GM19240 (cell line): ENCODE data around the gene PPARD.
"Not testable (repeated sequence)": the region's sequence is repeated elsewhere in the genome, so short reads cannot be mapped to it uniquely, and the experiment has no call there.

Experiments used
- DNase-seq: peaks from one replicate; pipeline ENCODE4 v3.0.0; 2011; ENCODE audit warnings: low spot score; ENCODE audit not compliant: insufficient read length

The PPARD gene

DNA sequence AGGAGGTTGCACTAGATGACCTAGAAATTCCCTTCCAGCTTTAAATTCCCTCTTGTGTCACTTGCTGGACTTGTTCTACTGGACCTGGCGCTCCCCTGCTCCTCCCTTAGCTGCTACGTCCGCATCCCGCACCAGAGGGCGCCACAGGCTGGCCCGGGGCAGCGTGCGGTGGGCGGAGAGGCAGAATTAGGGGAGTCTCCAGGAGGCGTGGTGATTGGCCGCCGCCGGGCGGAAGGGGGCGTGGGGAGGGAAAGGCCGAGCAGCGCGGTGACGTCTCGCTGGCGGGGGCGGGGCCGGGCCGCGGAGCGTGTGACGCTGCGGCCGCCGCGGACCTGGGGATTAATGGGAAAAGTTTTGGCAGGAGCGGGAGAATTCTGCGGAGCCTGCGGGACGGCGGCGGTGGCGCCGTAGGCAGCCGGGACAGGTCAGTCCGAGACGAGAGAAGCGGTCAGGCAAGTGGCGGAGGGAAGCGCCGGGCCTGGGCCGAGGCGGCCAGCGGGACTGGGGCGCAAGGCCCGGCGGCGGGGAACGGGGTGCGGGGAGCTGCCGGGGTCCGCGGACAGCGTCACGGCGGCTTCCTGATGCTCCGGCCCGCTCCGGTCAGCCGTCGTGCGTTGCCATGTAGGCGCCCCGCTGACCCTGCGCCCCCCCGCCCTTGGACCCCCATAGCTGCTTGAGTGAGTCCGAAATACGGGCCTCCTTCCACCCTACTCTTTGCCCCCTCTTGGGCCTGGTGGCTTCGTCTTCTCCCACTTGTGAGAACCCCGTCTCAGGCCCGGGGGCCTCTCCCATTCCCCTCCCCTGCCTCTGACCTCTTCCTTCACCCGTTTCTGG is at the start of gene PPARD:
TSS of gene PPARD (plus strand) at position 301 of the 834 bp plus-strand sequence. CDS start 68,530 bp downstream, outside the sequence.
- DNase-seq, result peak; percentile 99

- DNase-seq, result no peak
Measured at GRCh38 chr6:35293681-35294080, 48.7 kb upstream of the PPARD start.

DNA sequence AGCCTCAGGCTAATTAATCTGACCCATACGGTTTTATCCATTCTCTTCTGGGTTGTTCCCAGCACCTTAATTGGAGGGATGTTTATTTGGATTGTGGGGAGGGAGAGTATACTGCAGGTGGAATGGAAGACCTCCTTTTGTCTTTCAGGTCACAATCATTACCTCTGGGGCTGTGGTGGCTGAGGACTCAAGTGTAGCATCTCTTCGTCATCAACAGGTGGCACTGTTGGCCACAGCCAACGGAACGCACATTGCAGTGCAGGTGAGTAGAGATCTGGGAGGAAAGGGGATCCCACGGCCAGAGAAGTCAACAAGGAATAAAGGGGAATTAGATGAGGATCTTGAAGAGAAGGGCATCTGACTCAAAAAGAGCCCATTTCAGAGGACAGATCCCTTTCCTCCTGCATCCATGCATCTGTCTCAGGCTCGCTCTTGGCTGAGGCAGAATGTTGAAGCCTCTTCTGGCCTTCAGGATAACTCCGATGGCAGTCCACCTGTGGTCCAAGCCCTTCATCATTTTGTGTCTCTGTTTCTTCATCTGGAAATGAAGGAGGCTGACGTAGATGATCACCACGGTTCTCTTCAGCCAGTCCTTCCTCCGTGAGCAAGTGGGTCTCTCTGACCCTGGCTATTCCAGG is 47.9 kb upstream of the PPARD start:
- peak; percentile 45 for DNase-seq

DNA sequence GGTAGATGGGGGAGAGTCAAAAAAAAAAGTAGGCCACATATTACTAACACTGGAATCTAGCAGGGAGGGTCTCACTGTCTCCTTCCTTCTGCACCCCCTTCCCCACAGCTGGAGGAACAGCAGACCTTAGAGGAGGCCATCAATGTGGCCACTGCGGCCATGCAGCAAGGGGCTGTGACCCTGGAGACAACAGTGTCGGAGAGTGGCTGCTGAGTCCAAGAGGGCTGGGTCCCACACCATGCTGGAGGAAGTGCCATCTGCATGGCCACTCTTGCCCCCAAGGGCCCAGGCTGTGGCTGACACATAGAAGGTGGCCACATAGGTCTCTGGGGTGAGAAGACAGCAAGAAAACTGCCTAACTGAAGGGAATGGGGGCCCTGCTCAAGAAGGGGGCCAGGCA is 47.3 kb upstream of the PPARD start:
- no peak for DNase-seq

DNA sequence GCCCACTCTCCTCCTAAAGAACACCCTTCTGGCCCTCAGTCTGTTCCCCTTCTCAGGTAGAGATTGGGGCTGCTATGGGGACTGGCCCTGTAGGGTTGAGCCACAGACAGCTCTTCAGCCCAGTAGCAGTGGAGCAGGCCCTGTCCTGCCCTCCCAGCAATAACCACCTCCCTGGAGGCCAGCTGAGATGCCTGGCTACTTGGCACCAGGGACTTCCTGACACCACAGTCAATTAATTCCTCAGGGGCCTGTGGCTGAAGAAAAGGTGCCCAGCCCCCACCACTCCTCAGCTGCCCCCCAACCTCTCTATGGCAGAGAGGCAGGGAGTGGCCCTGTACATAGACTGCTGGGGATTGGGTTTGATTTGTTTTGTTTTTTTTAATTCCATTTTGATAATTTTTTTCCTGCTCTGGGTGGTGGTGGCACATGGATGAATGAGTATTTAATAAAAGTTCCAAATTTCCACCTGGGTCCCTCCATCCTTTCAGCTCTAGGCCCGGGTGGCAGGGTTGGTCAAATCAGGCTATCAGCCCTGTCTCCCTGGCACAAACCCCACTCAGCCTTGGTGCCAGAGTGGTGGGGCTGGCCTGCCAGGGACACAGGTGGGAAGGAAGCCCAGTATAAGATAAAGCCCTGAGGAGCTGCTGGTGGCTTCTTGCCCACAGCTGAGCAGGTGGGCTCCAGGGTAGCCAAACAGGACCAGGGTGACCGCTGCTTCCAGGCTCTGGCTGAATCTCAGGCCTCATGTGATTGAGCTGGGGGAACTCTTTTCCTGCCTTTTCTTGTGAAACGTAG is 46.6 kb upstream of the PPARD start:
- no peak for DNase-seq

DNA sequence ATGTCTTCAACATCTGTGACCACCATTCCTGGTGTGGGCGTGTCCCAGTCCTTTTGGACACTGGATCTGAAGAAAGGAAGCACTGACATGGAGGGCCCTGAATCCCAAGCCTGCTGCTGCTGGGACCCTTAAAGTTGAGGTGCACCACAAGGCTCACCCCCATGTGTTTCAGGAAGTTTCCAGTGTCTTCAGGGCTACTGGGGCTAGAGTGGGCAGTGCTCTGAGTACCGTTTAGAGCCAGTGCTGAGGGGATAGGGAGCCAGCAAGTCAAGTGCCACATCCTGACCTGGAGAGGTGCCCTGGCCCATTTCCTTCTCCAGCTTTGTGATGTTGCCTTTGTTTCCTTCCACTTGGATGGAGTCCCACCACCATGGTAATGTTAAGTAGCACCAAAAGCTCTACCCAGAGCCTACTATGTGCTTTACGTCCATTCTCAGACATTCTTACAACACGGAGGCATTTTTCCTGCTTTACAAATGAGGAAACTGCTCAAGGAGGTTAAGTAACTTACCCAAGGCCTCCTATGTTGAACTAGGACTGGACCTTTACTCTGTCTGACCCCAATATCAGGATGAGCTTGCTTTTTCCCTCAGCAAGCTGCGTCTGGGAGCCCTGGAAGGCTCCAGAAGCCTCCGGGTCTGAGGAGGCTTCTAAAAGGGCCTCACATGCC is 45.3 kb upstream of the PPARD start:
- DNase-seq, result no peak

- peak; percentile 94 for DNase-seq
Measured at GRCh38 chr6:35297601-35298481, 44.5 kb upstream of the PPARD start, which contains the start of gene DEF6. DEF6 (plus strand) TSS chr6:35297818; CDS start chr6:35297857, 39 bp downstream.

- no peak for DNase-seq
Measured at GRCh38 chr6:35298625-35299140, 43.7 kb upstream of the PPARD start.

- no peak for DNase-seq
Measured at GRCh38 chr6:35299674-35300073, 42.7 kb upstream of the PPARD start.

DNA sequence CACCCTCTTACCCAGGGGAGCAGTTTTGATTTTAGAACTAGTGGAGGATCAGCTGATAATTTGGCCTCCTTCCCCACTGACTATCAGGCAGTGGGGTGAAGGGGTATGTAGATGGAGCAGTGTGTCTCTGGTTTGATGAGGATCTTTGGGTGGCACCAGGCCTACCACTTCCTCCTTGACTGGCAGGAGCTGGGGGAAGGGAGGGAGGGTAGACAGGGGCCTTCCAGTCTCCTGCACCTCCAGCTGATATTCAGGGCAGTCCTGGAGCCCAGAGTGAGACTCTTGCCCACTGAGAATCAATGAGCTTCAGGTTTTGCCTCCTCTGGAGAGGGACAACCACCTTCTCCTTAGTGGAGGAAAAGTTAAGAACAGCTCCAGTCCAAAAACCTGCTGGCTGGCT is 41.5 kb upstream of the PPARD start:
- no peak for DNase-seq

DNA sequence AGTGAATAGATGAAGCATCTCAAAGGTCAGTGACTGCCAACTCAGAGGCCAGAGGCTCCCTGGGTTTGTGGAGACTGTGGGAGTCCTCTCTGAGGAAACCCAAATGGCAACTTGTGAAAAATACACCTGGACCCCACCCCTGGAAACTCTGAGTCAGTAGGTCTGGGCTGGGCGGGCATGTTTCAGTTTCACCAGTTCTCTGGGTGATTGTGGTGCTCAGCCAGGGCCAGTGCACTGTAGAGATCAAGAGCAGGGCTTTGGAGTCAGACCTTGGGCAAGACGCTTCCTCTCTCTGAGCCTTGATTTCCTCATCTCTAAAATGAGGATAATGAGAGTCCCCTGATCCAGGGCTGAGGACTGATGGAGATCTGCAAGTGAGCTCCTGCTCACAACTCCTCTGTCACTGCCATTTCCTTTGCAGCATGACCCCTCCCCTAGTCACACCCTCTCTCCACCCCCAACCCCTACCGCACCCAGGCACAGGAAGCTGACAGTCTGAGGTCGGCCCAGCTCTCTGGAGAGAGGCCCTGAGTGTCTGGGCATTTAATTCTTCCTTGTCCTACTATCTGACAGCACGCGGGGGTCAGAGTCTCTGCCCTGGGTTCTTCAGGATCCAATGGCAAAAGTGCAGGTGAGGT is 39.6 kb upstream of the PPARD start:
- peak; percentile 78 for DNase-seq

DNA sequence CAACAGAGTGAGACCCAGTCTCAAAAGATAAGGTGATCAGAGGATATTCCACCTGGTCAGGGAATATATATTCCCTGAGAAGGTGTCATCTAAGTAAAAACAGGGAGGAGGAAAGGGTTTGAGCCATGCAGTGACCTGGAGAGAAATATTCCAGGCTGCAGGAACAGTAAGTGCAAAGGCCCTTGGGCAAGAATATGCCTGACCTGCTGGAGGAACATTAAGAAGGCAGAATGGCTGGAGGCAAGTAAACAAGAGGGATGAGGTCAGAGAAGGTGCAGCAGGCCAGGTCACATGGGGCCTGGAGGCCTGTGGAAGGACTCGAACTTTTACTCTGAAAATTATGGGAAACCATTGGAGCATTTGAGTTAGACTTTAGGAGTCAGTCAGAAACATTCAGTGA is 38.1 kb upstream of the PPARD start:
- no peak for DNase-seq

GRCh38 chr6:35305117-35305516 is 37.2 kb upstream of the PPARD start:
- DNase-seq, result no peak

DNA sequence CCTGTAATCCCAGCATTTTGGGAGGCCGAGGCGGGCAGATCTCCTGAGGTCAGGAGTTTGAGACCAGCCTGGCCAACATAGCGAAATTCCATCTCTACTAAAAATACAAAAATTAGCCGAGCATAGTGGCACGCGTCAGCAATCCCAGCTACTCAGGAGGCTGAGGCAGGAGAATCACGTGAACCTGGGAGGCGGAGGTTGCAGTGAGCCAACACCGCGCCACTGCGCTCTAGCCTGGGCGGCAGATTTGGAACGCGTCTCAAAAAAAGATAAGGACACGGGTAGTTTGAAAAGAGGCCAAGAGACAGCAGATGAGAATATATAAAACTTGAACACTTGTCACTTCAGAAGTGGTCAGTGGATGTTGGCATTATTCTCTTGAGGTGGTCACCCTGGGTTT is 35.2 kb upstream of the PPARD start:
- DNase-seq, result not testable (repeated sequence)

DNA sequence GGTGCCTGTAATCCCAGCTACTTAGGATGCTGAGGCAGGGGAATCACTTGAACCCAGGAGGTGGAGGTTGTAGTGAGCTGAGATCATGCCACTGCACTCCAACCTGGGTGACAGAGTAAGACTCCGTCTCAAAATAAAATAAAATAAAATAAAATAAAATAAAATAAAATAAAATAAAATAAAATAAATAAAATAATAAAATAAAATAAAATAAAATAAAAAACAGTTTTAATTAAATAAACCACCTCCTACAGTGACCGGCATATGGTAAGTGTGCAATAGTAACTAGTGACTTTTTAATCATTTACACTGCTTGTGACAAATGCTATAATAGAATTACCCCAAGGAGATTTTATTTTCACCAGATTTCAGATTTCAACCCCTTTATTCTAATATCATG is 33.8 kb upstream of the PPARD start:
- not testable (repeated sequence) for DNase-seq

DNA sequence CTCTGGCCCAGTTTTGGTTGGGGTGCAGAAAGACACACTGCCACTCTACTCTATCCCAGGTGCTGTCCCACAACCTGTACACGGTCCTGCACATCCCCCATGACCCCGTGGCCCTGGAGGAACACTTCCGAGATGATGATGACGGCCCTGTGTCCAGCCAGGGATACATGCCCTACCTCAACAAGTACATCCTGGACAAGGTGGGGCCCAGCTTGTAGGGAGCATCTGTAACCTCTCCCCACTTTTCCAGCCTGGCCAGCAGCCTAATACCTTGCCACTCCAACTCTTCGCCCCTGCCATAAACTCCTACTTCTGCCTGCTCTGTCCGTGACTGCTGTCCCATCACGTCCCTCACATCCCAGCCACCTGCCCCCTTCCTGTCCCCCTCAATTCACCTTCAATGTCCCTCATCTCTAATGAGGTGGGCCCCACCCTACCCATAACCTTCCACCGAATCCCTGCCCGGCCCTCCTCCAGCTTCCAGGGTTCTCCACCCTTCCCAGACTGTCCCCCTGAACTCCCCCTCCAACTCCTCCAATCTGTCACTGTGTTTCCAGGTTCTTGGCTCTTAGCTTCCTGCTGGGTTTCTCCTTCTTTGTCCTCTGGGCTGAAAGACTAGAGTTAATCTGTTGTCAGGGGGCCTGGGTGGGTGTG is 32.6 kb upstream of the PPARD start:
- no peak for DNase-seq

DNA sequence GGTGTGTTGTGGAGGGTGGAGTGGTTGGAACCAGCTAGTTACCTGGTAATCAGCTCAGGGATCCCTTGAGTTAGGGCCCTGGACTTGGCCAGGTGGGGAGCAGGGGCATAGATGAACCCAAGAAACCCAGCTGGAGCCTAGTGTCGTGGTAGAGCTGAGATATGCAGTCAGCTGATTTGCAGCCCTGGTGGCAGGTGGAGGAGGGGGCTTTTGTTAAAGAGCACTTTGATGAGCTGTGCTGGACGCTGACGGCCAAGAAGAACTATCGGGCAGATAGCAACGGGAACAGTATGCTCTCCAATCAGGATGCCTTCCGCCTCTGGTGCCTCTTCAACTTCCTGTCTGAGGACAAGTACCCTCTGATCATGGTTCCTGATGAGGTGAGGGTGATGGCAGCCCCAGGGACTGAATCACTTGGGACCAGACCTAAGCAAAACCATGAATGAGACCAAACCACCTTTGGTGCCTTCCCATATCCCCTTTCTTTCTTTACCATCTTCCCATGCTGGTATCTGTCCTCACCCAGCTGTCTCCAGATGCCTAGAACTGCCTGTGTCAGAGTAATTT is 32.0 kb upstream of the PPARD start:
- DNase-seq, result no peak

DNA sequence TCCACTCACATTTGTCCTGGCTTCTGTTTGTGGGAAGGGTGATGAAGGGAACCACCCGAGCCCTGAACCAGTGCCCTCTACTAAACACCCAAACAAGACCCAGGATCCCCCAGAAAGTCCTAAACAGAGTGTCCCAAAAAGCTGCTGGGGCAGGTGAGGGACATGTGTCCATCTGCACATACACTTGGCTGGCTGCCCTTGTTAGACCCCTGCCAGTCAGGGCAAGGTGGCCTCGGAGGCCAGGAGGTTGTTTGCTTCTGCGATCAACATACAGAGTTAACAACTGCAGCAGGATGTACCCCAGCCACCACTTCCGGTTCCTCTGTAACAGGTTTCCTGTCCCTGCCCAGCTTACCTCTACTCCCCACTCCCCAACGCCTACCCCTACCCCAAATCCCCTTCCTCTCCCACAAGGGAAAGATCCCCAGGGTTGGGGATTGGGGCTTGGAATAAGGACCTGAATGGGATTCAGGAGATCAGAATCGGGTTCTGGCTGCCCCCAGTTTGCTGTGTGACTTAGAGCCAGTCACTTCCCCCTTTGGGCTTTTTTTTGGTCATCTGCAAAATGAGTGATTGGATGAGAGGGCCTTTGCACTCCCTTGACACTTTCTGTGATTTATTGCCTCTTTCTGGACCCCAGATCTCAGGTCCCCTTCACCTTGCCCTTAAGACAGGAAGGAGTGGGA is 30.8 kb upstream of the PPARD start:
- peak; percentile 48 for DNase-seq
